Right ventricle myocardium inferior (tissue), 1 donor: Measurements from ENCODE around the gene LRRTM2. TPM values are rescaled to one million over a fixed set of nuclear protein-coding genes. Genes with fewer than 3 reads are reported as not detected.

Source experiments
- ATAC-seq: fragments of 200-7000 bp; cut with Tn5 transposase; one replicate; pipeline ENCODE4 v1.9.1; 2020; ENCODE audit warnings: mild to moderate bottlenecking, moderate library complexity
- DNase-seq: peaks from one replicate; pipeline ENCODE4 v3.0.0; 2021; ENCODE audit errors: missing footprints
- intact Hi-C: fragments of 100-400 bp; cut with DNase I; formaldehyde crosslinking; loops from one replicate; pipeline ENCODE4 v1.11.0; 2022
- total RNA-seq: library from RNA; stranded (reverse); fragmentation: NEBNext Ultra II Directional; extraction: Animal tissue kit (Norgen Biotek cat#: 25700); gene quantifications from one replicate; pipeline ENCODE4 v1.2.1, GENCODE V29; 2021
- donor health status: DM: no; HTN: yes; CAD: no; lungs with severe emphysema.

LRRTM2 gene
- total RNA-seq, 1 donor from 2014 or later: not detected

GRCh38 chr5:138889994-138890393 is 14.9 kb upstream of the LRRTM2 start:
- no peak for ATAC-seq
- intact Hi-C loops: no loop called here
- no peak for DNase-seq

DNA sequence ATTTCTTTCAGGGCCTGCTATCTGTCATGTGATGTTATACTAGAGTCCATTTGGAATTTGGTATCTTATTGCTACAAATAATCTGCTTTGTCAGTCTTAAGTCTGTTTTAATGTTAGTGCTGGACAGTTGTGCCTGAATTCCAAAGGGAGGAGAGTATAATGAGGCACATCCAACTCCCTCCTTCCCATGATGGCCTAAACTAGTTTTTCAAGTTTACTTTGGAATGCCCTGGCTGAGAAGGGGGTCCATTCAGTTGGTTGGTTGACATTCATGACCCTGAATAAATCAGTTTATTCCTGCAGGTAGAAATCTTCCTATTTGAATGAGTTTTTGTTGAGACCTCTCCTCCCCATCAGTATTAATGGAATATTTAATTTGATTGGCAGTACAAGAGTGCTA is 9.4 kb upstream of the LRRTM2 start:
- ATAC-seq: no peak
- intact Hi-C loops: no loop called here

GRCh38 chr5:138884094-138884493 is 9.0 kb upstream of the LRRTM2 start:
- intact Hi-C loops: no loop called here

More for the DNA sequence above, 9.4 kb upstream of the LRRTM2 start:
- no peak for DNase-seq

GRCh38 chr5:138883211-138883610 is 8.1 kb upstream of the LRRTM2 start:
- intact Hi-C loops: no loop called here
- no peak for DNase-seq

More at GRCh38 chr5:138884094-138884493, 9.0 kb upstream of the LRRTM2 start:
- ATAC-seq (no peak), DNase-seq (no peak)

GRCh38 chr5:138878437-138879235 is 3.5 kb upstream of the LRRTM2 start:
- ATAC-seq: peak; percentile 25
- intact Hi-C loops: no loop called here
- DNase-seq: no peak

More at GRCh38 chr5:138883211-138883610, 8.1 kb upstream of the LRRTM2 start:
- no peak for ATAC-seq

GRCh38 chr5:138876811-138877210 is 1.7 kb upstream of the LRRTM2 start:
- DNase-seq (no peak), ATAC-seq (no peak)
- intact Hi-C loops: no loop called here

GRCh38 chr5:138875946-138876345 is 811 bp upstream of the LRRTM2 start:
- DNase-seq (no peak), ATAC-seq (no peak)
- intact Hi-C loops: no loop called here

DNA sequence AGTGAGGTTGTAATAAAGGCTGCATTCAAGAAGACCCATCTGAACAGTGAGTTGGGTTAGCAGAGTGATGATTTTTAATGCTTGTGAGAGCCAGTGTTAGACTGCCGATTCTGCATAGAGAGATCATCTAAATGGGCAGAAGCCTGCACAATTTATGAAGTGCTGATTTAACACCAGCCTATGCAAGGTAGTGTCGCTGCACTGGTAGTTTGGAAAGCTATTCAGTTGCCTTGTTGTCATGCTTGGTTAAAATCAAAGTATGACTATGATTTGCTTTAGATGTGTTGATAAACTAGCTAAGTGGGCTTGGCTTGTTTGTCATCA is 379 bp upstream of the LRRTM2 start:
- ATAC-seq (no peak), DNase-seq (no peak)
- intact Hi-C loops: no loop called here

GRCh38 chr5:138874241-138874640 is 894 bp downstream of the LRRTM2 start:
- DNase-seq (no peak), ATAC-seq (no peak)
- intact Hi-C loops: no loop called here

- DNase-seq (no peak), ATAC-seq (no peak)
- intact Hi-C loops: loop anchor here (2.0 kb wide), 1 partner anchor 55 kb away; no protein-coding TSS in a partner anchor
Measured at GRCh38 chr5:138873466-138874221, 1.5 kb downstream of the LRRTM2 start.

DNA sequence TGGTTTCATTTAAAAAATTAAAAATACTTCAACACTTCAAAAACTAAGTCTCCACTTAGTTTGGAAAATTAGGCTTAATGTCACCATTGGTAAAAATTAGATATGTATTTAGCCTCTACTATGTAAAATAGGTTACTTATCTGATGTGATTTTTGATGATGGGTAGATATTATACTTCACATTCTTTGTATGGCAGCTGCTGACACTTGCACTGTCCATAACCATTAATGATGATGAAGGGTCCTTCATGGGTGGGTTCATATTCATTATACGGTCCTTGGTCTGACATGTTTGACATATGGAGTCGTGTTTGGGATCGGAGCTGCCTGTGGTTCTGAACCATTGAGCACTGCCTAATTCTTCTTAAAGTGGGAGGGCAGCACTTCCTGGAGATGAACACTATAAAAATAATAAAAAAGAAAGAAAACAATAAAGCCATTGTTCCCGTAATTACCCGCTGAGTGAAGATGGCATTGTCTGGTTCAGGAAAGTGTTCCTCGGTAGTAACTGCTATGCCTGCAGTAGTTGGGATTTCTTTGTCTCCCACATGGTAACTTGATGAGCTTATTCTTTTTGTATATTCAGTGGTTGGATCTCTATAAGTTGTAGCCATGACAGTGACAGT is 2.2 kb downstream of the LRRTM2 start:
- ATAC-seq (no peak), DNase-seq (no peak)
- intact Hi-C loops: loop anchor here (2.0 kb wide), 1 partner anchor 56 kb away; no protein-coding TSS in a partner anchor

DNA sequence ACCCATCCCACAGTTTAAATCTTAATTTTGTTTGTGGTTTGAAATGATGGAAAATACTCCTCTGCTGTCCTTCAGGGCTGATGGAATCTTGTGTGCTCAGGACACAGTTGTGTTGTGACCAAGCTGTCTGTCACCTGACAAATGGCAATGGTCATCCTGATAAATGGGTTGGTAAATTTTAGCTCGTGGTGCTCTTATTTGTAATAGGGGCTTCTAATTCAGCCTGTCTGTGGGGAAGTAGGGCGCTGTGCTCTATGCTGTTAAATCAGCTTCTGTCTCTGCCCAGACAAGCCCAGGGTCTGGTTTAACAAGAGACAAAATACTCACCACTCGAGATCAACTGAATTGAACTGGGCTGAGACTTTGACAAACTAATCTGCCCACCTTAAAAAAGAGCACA is 4.5 kb downstream of the LRRTM2 start:
- intact Hi-C loops: no loop called here
- ATAC-seq (peak; percentile 34), DNase-seq (no peak)

DNA sequence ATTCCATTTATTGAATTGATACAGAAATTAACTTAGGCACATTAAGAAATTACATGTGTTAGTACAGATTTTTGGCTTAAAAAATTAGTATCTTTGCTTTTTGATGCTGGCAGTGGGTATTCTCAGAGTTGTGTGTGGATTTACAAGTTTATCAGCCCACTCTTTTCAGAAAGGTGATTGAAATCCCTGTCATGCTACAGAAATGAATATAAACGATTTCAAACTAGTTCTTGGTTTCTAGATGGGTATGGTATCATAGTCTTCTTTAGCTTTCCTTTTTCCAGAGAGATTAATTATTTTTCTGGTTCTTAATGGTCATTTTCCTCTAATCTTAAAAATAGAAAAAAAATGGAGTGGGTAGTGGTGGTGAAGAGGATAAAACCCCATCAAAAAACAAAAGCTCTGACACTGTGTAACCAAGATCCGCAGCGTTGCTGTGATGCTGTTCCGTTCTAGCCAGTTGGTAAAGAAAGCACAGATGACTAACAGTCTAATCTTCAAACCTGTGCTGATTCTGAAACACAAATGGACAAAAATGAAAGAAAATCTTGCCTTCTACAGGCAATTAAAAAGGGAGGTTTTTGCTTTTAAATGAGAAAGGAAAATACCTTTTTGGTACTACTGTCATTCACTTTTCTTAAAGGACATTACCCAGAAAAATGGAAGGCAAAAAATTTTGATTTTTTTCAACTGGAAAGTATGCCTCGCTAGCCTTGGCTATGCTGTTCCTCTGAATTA is 5.2 kb downstream of the LRRTM2 start:
- DNase-seq (no peak), ATAC-seq (no peak)
- intact Hi-C loops: no loop called here

GRCh38 chr5:138869038-138869437 is 6.1 kb downstream of the LRRTM2 start:
- intact Hi-C loops: no loop called here
- ATAC-seq: no peak
- no peak for DNase-seq

DNA sequence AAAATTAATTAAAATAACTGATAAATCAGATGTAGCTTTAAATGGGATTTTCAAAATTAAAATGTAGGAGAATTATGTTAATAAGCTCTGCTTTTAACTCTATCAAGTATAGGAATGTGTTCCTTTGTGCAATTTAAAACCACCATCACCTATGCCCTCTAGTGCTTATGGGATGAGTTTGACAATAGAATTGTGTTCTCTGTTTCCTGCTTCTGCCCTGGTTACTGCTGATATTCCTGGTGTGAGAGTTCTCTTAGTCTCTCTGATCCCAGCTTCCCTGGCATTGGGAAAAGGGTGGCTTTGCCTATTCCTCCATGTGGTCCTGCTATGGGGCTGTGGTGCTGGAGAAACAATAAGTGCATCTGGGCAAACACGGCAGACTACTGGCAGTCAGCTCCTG is 8.1 kb downstream of the LRRTM2 start:
- ATAC-seq (no peak), DNase-seq (no peak)
- intact Hi-C loops: no loop called here

DNA sequence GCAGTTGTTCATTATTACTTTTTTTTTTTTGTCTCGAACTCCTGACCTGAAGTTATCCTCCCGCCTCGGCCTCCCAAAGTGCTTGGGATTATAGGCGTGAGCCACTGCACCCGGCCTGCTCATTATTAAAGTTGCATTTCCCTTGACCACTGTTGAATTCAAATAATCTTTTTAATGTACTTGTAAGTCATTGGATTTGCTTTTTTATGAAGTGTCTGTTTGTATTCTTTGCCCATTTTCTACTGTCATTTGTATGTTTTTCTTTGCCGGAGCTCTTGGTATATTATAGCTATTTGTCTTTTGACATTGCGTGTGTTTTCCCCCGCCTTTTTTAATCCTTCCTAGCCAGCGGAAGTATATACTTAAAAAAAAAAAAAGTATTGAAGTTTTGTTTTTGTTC is 22.0 kb downstream of the LRRTM2 start:
- ATAC-seq (no peak), DNase-seq (no peak)
- intact Hi-C loops: no loop called here

DNA sequence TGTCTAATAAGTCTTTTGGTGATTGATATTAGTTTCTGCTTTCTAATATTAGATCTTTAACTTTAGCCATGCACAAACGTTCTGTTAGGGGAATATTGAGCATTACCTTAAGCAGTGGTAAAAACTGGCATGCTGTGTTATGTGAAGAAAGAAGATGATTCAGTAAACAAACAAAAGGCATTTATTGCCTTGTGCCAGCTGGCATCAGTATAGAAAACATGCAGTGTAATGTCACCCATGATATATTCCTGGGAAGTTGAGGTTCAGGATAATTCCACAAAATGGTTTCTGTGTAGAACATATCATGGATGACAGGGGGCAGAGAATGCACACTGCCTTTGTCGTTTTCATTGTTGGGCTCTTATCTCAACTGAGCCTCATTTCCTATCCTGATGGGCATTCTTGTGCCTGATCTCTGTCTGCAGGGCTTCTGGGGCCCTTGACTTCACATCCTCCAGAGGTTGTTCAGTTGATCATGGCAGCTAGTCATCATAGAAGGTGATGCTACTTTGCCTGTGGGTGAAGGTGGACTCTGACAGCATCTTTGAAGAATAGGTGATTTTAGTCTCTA is 24.2 kb downstream of the LRRTM2 start:
- ATAC-seq: no peak
- no peak for DNase-seq
- intact Hi-C loops: no loop called here

DNA sequence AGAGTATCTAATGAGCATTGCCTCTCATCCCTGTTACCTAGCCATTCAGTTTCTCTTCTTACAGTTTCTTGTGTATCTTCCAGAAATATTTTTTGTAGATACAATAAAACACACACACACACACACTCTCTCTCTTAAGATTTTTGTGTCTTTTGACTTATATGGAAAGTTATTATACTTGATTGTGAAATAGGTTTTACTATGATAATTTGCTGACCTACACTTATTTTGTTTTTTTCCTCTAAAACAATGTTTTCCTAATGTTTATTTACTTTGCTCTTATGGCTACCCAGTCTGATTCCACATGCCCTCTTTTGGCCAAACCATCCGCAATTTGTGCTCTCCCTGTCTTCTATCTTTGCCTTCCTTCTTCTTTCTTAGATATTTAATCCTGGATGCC is 25.3 kb downstream of the LRRTM2 start:
- DNase-seq (no peak), ATAC-seq (no peak)
- intact Hi-C loops: no loop called here

GRCh38 chr5:138849439-138849838 is 25.7 kb downstream of the LRRTM2 start:
- ATAC-seq (no peak), DNase-seq (no peak)
- intact Hi-C loops: no loop called here
